SJCRH30 (cell line): ENCODE results near the gene C1QTNF4. TPM values are rescaled to one million over a fixed set of nuclear protein-coding genes. Genes with fewer than 3 reads are reported as not detected.

Experiments
- DNase-seq, 2 experiments: peaks; one replicate each; pipeline ENCODE4 v3.0.0-alpha.2; 2015 to 2020
- H3K27ac ChIP-seq: fragments of 250-450 bp; sonication (Bioruptor Pico); 2 replicates; pipeline ENCODE4 v1.5.1; 2020; ENCODE audit warnings: mild to moderate bottlenecking, moderate library complexity
- H3K27me3 ChIP-seq: fragments of 250-450 bp; sonication (Bioruptor Pico); 2 replicates; pipeline ENCODE4 v1.5.1; 2020; ENCODE audit warnings: mild to moderate bottlenecking, moderate library complexity
- H3K36me3 ChIP-seq: fragments of 250-450 bp; sonication (Bioruptor Pico); 2 replicates; pipeline ENCODE4 v1.5.1; 2020; ENCODE audit warnings: mild to moderate bottlenecking, moderate library complexity
- H3K4me1 ChIP-seq: fragments of 250-450 bp; sonication (Bioruptor Pico); 2 replicates; pipeline ENCODE4 v1.5.1; 2020; ENCODE audit warnings: mild to moderate bottlenecking, moderate library complexity
- H3K4me3 ChIP-seq: fragments of 250-450 bp; sonication (Bioruptor Pico); 2 replicates; pipeline ENCODE4 v1.5.1; 2020; ENCODE audit warnings: mild to moderate bottlenecking, moderate library complexity
- H3K9me3 ChIP-seq: fragments of 250-450 bp; sonication (Bioruptor Pico); replicated peaks from 2 replicates; pipeline ENCODE4 v1.5.1; 2020; ENCODE audit warnings: mild to moderate bottlenecking, moderate library complexity
- total RNA-seq: library from RNA; depleted of rRNA; stranded (reverse); fragments of >200 nt; shearing (Covaris generic); gene quantifications from 2 replicates; pipeline ENCODE4 v1.2.3, GENCODE V29; 2014; rRNA removed

Gene C1QTNF4
- total RNA-seq, 1 experiment from 2014 or later = not detected

DNA sequence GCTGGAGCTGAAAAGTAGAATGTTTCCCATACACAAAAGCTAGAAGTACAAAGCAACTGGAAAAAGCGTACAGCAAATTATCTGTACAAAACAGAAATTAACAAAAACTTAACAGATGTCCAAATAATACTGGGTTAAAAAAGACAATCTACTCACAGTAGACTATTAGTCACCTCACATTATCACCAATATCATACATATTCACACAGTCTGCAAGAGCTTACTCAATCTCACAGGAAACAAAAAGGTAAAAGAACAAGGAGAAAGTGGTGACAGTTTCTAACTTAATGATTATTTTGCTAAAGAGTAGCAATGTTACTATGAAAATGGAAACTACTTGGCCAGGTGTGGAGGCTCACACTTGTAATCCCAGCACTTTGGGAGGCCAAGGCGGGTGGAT is 53.1 kb downstream of the C1QTNF4 start:
- no peak for DNase-seq
- Histone ChIP-seq H3K9me3 (no peaks in the 10 kb centered on the region), H3K4me1 (no peaks in the 10 kb centered on the region), H3K36me3 (peaks cover 7% of the 10 kb centered on the region; the same call in 1 of the 2 replicates), H3K4me3 (no peak overlapping the region), H3K27ac (no peak overlapping the region), H3K27me3 (no peaks in the 10 kb centered on the region)

DNA sequence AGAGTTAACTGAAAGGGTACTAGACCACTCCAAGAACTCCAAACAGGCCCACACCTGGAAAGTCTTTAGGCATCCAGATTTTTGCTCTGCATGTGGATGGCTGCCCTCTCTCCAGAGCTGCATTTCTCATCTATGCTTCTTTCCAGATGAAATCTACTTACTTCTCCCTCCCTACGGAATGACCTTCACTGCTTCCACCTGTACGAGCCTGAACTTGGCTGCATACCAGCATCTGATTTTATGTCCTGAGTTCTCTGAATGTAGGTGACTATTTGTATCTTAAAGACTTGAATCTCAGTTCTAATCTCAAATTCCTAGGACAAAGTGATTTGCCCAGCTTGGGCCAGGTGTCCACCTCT is 54.6 kb downstream of the C1QTNF4 start:
- H3K4me3 ChIP-seq = no peak overlapping the region
- H3K27me3 ChIP-seq = no peaks in the 10 kb centered on the region
- no peaks in the 10 kb centered on the region for H3K9me3 ChIP-seq
- no peak for DNase-seq
- H3K36me3 ChIP-seq = peaks cover 9% of the 10 kb centered on the region
- H3K4me1 ChIP-seq = no peaks in the 10 kb centered on the region
- no peak overlapping the region for H3K27ac ChIP-seq

Other genes starting within 250 kb of the C1QTNF4 start
- gene MYBPC3, start 241.7 kb downstream of the C1QTNF4 start, total RNA-seq = not detected in 2 replicates
- not detected in 2 replicates for gene SPI1, start 215.9 kb downstream of the C1QTNF4 start, total RNA-seq
- gene SLC39A13, start 185.8 kb downstream of the C1QTNF4 start, total RNA-seq = 17.3 and 24.4 TPM in 2 replicates
- gene PSMC3, start 168.0 kb downstream of the C1QTNF4 start, total RNA-seq = 236 and 258 TPM in 2 replicates
- gene RAPSN, start 145.3 kb downstream of the C1QTNF4 start, total RNA-seq = 91.3 and 93.5 TPM in 2 replicates
- gene CELF1, start 41.3 kb downstream of the C1QTNF4 start, total RNA-seq = 107 and 108 TPM in 2 replicates
- 47.9 and 53.3 TPM in 2 replicates for gene PTPMT1, start 28.8 kb downstream of the C1QTNF4 start, total RNA-seq
- gene KBTBD4, start 15.4 kb downstream of the C1QTNF4 start, total RNA-seq = 19.3 and 22.1 TPM in 2 replicates
- gene NDUFS3, start 15.3 kb downstream of the C1QTNF4 start, total RNA-seq = 118 and 135 TPM in 2 replicates
- gene FAM180B, start 7.7 kb downstream of the C1QTNF4 start, total RNA-seq = 0.16 and 0.43 TPM in 2 replicates
- 119 TPM in 2 replicates for gene MTCH2, start 48.1 kb upstream of the C1QTNF4 start, total RNA-seq
- gene AGBL2, start 121.0 kb upstream of the C1QTNF4 start, total RNA-seq = 0.04 and 0.41 TPM in 2 replicates
- 72.0 and 90.0 TPM in 2 replicates for gene FNBP4, start 172.9 kb upstream of the C1QTNF4 start, total RNA-seq